GM21381 (cell line): ENCODE data around the gene ENOPH1.
"Not testable (repeated sequence)": the region's sequence is repeated elsewhere in the genome, so short reads cannot be mapped to it uniquely, and the experiment has no call there.

Experiments used
- ATAC-seq: cut with Tn5 transposase; IDR thresholded peaks from one replicate; pipeline ENCODE4 v1.9.1; 2021; ENCODE audit warnings: mild to moderate bottlenecking, moderate library complexity; ENCODE audit not compliant: unreplicated experiment

ENOPH1 gene

GRCh38 chr4:82430193-82430963, at the start of gene ENOPH1, which contains the start of gene HNRNPDL:
Gene ENOPH1 (plus strand): TSS chr4:82430590. CDS start chr4:82430830, 240 bp downstream.
Gene HNRNPDL (minus strand): TSS chr4:82430462. CDS start chr4:82429690, 772 bp downstream.
- ATAC-seq: peak; percentile 61

DNA sequence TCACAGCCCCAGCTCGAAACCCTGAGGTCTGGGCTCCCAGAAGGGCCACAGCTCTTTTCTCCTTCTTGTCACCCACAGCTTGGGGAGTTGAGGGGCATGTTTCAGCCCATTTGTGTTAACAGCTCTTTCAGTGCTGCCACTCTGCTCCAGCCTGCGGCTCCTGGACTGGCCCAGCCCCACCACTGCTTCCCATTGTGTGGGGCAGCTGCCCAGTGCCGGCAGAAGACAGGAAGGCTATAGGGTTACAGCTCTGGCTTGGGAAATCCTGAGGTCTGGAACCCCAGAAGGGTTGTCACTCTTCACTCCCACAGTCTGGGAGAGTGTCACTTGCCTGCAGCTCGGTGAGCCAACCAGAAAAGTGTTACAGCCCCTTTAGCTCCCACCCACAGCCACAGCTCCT, 49.6 kb upstream of the ENOPH1 start:
- ATAC-seq: no peak

DNA sequence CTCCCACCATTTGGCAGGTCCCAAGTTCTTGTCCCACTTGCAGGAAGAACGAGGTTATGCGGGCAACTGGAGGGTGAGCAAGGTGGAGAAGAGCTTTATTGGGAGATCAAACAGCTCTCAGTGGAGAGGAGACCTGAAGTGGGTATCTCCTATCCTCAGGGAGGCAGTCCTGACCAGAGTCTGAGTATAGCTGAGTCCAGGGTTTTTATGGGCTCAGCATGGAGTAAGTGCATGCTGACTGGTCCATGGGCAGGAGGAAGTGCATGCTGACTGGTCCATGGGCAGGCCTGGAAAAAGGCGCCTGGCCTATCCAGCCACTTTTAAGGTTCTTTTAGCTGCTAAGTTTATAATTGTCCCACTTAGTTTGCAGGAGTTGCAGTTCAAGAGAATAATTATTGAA, 49.2 kb upstream of the ENOPH1 start:
- ATAC-seq: no peak

DNA sequence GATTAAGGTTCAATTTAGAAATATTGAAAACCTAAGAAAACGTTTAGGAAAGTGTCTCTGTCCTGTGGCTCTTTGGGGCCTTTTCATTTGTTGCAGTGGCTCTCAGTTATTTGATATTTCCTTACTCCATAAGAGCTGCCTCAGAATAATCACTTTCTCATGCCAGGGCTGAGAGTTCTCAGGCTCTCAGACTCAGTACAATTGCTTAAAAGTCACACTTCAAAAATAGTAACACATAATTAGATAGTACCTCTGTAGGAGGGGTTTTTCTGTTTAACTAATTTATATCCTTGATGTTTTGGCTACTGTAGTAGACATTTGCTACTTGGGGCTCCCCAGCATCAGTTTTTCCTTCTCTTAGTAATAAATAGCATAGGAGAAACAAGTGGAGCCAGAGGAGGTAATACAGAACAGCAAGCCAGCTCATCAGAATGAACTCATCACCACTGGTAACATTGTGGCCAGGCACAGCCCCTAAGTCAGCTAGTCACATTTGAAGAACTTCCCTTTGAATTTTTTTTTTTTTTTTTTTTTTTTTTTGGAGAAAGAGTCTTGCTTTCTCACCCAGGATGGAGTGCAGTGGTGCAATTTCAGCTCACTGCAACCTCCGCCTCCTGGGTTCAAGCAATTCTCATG, 48.6 kb upstream of the ENOPH1 start:
- ATAC-seq: no peak

- no peak for ATAC-seq
These were observed 47.6 kb upstream of the ENOPH1 start for GRCh38 chr4:82382751-82383150.

GRCh38 chr4:82386312-82386711, 44.1 kb upstream of the ENOPH1 start:
- not testable (repeated sequence) for ATAC-seq

DNA sequence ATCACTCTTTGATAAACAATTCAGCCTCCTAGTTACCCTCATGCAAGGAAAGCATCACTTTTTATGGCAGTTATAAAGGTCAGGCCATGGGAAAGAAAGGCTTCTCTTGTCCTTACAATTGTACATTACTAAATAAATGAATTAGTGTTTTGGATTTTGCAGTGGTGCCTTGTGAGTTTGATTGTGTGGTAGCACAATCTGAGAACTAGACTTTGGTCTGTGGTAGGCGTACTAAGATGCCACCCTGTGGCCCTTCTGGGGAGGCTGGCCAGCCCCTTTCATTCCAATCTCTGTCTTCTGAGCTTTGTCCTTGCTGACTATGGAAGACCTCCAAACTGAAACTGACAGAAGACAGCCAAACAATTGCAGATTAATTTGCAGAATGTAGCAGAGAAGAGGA, 42.0 kb upstream of the ENOPH1 start:
- no peak for ATAC-seq

GRCh38 chr4:82390061-82390460, 40.3 kb upstream of the ENOPH1 start:
- not testable (repeated sequence) for ATAC-seq

DNA sequence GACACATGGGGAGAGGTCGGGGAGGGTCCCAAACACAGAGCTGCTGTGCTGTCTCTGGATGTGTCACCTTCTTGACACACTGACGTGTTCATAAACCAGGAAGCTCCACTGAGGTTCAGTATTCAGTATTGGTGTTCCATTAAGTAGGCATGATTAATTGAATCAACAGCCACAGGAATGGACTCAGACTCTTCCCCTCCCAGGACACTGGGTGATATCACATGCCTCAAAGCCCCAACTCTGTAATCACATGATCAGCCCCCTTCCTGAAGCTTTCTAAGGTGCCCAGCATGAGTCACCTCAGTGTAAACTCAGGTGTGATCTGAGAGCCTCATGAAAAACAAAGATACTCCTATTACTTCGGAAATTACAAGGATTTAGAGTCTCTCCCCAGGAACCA, 35.5 kb upstream of the ENOPH1 start:
- ATAC-seq: no peak

DNA sequence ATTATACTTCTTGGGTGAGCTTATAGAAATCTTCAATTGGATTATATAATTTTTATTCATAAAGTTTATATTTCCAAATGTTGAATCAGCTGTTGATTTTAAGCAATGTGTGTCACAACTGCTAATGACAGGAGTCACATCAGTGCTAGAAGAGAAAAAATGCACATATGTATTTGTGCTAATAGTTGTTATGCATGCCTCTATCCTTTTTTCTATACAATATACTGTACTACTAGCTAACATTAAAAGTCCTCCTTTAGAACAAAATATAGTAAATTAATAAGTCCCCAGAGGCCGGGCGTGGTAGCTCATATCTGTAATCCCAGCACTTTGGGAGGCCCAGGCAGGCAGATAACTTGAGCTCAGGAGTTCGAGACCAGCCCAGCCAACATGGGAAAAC, 32.9 kb upstream of the ENOPH1 start:
- no peak for ATAC-seq

DNA sequence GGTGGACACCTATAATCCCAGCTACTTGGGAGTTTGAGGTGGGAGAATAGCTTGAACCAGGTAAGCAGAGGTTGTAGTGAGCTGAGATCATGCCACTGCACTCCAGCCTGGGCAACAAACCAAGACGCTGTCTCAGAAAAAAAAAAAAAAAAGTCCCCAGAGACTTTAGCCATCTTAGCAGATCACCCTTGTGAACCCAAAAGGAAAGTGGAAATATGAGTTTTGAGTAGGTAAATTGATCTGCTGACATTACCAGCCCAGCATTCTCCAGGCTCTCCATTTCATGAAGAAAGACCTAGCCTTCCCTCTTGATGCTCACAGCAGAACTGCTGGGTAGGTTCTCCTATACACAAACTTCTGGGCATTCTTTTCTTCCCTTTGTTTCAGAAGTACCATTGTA, 32.1 kb upstream of the ENOPH1 start:
- no peak for ATAC-seq

DNA sequence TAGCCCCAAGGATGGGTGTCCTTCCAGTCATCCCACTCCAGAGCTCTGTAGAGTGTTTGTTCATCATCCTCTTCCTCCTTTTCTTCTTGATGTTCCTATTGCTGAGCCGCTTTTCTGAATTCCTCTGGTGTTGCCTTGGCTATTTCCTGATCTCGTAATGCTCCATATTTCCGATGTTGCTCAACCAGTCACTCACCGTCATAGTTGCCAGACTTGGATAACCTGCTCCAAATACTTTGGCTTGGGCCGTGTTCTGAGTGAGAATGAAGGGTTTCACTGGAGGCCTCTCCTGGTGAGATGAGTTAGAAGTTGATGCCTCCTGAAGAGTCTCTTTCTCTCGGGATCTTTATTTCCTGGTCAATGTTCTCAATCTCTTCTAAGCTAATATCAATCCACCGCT, 28.8 kb upstream of the ENOPH1 start:
- no peak for ATAC-seq

DNA sequence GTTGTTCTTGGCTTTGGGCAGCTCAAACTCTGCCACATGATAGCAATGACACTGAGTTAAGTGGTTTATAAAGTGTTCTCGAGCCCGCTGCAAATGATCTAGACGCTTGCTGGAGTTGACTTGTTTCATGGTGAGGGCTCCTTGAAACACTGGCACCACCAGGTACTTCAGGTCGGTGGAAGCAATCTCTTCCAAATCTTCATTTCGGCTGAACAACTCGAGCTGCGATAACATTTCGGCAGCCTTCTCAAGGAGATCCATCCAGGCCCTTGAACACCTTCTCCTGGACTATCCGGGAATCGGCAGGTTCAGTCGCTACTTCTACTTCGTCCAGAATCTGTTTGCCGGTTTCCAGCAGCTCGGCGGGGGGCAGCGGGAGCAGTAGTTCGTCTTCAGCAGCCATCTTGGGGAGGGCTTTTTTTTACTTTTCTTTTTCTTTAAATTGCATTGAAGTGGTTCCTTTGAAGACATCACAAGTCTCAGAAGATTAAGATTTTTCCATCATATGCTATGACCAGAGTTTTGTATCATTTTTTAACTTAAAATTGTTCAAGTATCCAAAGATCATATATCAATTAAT, 28.1 kb upstream of the ENOPH1 start:
- ATAC-seq: no peak

DNA sequence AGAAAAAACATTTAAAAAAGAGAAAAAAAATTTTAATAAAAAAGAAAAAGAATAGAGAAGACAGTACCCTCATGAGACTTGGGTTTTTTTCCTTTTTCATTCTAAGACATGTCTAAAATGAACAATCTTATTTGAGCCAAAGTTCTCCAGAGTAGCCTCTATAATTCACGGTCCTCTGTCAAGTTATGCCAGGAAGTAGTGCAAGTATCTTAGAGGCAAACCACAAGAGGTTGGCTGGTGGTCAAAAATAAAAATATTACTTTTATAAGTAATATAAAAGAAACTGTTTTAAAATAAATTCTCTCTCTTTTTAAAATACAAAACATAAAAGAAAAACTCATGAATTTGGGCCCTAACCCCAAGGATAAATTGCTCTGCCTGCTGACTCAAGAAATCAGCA, 26.7 kb upstream of the ENOPH1 start:
- no peak for ATAC-seq

DNA sequence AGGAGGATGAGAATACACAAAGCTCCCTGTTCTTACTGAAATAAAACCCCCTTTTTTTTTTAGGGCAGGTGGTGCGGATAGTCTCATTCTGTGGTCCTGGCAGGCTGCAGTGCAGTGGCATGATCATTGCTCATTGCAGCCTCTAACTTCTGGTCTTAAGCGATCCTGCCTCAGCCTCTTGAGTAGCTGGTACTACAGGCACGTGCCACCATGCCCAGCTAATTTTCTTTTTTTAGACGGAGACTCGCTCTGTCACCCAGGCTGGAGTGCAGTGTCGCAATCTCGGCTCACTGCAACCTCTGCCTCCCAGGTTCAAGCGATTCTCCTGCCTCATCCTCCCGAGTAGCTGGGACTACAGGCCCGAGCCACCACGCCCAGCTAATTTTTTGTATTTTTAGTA, 15.3 kb upstream of the ENOPH1 start:
- ATAC-seq: not testable (repeated sequence)

GRCh38 chr4:82415922-82416365, 14.4 kb upstream of the ENOPH1 start:
- no peak for ATAC-seq

- no peak for ATAC-seq
These were observed 10.9 kb upstream of the ENOPH1 start for GRCh38 chr4:82419451-82419850.

DNA sequence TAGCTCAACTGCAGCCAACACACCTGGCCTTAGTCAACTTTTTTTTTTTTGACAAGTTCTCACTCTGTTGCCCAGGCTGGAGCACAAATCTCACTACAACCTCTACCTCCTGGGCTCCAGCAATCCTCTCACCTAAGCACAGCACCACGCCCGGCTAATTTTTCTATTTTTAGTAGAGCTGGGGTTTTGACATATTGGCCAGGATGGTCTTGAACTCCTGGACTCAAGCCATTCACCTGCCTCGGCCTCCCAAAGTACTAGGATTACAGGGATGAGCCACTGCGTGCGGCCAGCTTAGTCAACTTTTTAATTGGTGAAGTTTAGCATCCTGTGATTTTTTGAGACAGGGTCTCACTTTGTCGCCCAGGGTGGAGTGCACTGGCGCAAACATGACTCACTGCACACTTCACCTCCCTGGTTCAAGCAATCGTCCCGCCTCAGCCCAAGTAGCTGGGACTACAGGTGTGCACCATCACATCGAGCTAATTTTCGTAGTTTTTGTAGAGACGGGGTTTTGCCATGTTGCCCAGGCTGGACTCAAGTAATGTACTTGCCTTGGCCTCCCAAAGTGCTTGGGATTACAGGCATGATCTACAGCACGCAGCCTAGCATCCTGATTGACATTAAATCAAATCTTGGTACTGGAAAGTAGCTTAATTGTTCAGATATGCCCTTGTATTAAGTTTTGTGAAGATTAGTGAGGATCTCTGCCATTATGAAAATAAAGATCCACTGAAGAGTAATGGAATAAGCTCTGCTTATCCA, 8.4 kb upstream of the ENOPH1 start:
- no peak for ATAC-seq

GRCh38 chr4:82422616-82423015, 7.8 kb upstream of the ENOPH1 start:
- no peak for ATAC-seq

DNA sequence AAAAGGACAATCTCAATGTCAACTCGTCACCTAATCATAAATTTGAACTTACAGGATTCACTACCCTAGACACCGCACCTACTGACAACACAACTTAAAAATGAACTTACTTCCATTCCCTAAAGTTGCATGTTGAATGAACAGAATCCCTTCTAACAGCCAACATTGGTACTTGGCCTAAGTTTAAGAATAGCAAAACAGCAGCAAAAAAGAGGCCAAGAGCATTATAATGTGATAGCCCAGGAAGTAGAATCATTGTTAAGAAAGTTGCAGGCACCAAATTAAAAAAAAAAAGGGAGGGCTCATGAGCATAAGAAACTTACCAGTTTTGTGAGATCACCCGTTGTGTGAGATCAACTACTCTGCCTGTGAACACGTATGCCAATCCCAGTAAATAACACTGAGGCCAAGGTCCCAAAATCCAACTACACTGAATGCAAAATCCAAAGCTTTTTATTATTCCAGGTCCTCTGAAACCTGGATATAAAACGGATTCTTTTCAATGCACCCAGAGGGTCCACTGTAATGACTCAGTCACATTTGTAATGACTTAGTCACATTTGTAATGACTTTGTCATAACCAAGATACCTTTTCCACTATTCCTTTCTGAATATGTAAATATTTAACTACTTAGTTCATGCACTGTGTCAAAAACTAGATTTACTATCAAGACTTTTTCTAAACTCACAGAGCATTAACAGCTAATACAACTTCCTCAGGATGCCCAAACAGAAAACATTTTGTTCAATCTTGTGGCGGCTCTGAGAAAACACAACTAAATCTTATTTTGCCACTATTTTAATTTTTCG, 6.9 kb upstream of the ENOPH1 start:
- ATAC-seq: no peak
